ENCODE measurements around the gene NUTM2B.
"Not testable (repeated sequence)": the region's sequence is repeated elsewhere in the genome, so short reads cannot be mapped to it uniquely, and the experiment has no call there.

Gene NUTM2B

GRCh38 chr10:79702927-79703326 is at the start of gene NUTM2B:
NUTM2B (plus strand) TSS chr10:79703227; CDS start chr10:79703610, 383 bp downstream.
- not testable (repeated sequence) for DNase-seq

- DNase-seq = not testable (repeated sequence)
Observed at GRCh38 chr10:79663287-79663686, 39.7 kb upstream of the NUTM2B start.

GRCh38 chr10:79664686-79665085 is 38.3 kb upstream of the NUTM2B start:
- not testable (repeated sequence) for DNase-seq

GRCh38 chr10:79669248-79669788 is 33.7 kb upstream of the NUTM2B start:
- not testable (repeated sequence) for DNase-seq

- DNase-seq = not testable (repeated sequence)
Observed at GRCh38 chr10:79674878-79675277, 28.1 kb upstream of the NUTM2B start.

GRCh38 chr10:79683026-79683883 is 19.8 kb upstream of the NUTM2B start:
- not testable (repeated sequence) for DNase-seq

- not testable (repeated sequence) for DNase-seq
Observed at GRCh38 chr10:79683884-79684720, 18.9 kb upstream of the NUTM2B start.

- peak; percentile 59 for DNase-seq
Observed at GRCh38 chr10:79685044-79685685, 17.9 kb upstream of the NUTM2B start.

- not testable (repeated sequence) for DNase-seq
Observed at GRCh38 chr10:79686595-79686994, 16.4 kb upstream of the NUTM2B start.

GRCh38 chr10:79687406-79688150 is 15.4 kb upstream of the NUTM2B start:
- not testable (repeated sequence) for DNase-seq

- not testable (repeated sequence) for DNase-seq
Observed at GRCh38 chr10:79688798-79689197, 14.2 kb upstream of the NUTM2B start.

GRCh38 chr10:79696596-79696995 is 6.4 kb upstream of the NUTM2B start:
- DNase-seq = not testable (repeated sequence)

- not testable (repeated sequence) for DNase-seq
Observed at GRCh38 chr10:79697141-79697540, 5.9 kb upstream of the NUTM2B start.

GRCh38 chr10:79700381-79700944 is 2.6 kb upstream of the NUTM2B start:
- not testable (repeated sequence) for DNase-seq

GRCh38 chr10:79707017-79707416 is 4.0 kb downstream of the NUTM2B start:
- DNase-seq = not testable (repeated sequence)

- DNase-seq = not testable (repeated sequence)
Observed at GRCh38 chr10:79714976-79715375, 11.9 kb downstream of the NUTM2B start.

GRCh38 chr10:79716917-79717579 is 14.0 kb downstream of the NUTM2B start:
- not testable (repeated sequence) for DNase-seq

- DNase-seq = not testable (repeated sequence)
Observed at GRCh38 chr10:79720000-79720399, 17.0 kb downstream of the NUTM2B start.

GRCh38 chr10:79726620-79727019 is 23.6 kb downstream of the NUTM2B start:
- peak; percentile 62 for DNase-seq

GRCh38 chr10:79744844-79745243 is 41.8 kb downstream of the NUTM2B start:
- DNase-seq = not testable (repeated sequence)

- DNase-seq = not testable (repeated sequence)
Observed at GRCh38 chr10:79748510-79748909, 45.5 kb downstream of the NUTM2B start.
